NB4 (cell line): ENCODE results near the gene BRWD1.

Experiments
- POLR2A ChIP-seq: IDR thresholded peaks from 2 replicates; pipeline ENCODE4 v1.6.1; 2011; ENCODE audit warnings: mild to moderate bottlenecking; ENCODE audit not compliant: insufficient read length; ENCODE audit errors: extremely low read depth
- TF ChIP-seq, protein P1 (sequence below): IDR thresholded peaks from one replicate; pipeline ENCODE4 v1.5.1; 2012; ENCODE audit warnings: low read depth, low read length

DNA sequence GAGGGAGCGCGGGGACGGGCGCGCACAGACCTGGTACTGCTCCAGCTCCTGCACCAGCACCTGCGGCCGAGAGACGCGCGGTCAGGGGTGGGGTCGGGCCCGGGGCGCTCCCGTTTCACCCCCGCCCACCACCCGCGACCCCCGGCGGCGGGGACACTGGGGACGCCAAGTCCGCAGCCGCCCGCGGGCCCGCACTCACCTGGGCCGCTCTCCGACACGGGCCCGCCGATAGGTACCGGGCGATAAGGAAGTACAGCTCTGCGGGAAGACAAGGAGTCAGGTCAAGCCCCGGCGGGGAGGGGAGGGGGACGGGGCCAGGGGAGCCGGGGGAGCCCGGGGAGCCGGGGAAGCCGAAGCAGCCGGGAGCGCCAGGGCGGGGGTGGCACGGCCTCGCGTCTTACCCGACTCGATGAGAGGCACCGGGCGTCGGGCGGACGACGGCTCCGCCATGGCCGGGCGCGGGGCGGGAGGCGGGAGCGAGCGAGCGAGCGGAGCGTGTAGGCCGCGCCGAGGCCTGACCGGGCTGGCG is 326 bp downstream of the BRWD1 start:
- TF ChIP-seq, protein P1, sequence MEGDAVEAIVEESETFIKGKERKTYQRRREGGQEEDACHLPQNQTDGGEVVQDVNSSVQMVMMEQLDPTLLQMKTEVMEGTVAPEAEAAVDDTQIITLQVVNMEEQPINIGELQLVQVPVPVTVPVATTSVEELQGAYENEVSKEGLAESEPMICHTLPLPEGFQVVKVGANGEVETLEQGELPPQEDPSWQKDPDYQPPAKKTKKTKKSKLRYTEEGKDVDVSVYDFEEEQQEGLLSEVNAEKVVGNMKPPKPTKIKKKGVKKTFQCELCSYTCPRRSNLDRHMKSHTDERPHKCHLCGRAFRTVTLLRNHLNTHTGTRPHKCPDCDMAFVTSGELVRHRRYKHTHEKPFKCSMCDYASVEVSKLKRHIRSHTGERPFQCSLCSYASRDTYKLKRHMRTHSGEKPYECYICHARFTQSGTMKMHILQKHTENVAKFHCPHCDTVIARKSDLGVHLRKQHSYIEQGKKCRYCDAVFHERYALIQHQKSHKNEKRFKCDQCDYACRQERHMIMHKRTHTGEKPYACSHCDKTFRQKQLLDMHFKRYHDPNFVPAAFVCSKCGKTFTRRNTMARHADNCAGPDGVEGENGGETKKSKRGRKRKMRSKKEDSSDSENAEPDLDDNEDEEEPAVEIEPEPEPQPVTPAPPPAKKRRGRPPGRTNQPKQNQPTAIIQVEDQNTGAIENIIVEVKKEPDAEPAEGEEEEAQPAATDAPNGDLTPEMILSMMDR, result no peak
- TF ChIP-seq POLR2A, result no peak
